GM12801 (cell line): ENCODE data around the gene YWHAB.

ENCODE experiments used
- CTCF ChIP-seq: IDR thresholded peaks from one replicate; pipeline ENCODE4 v1.5.1; 2011; ENCODE audit warnings: control low read depth; ENCODE audit not compliant: insufficient read length; ENCODE audit errors: extremely low read depth

YWHAB gene

GRCh38 chr20:44896583-44896982, 11.1 kb downstream of the YWHAB start:
- no peak for TF ChIP-seq CTCF

GRCh38 chr20:44897133-44897532, 11.6 kb downstream of the YWHAB start:
- no peak for TF ChIP-seq CTCF

GRCh38 chr20:44900231-44900854, 14.8 kb downstream of the YWHAB start:
- TF ChIP-seq CTCF: no peak

GRCh38 chr20:44901974-44902373, 16.5 kb downstream of the YWHAB start:
- no peak for TF ChIP-seq CTCF

- no peak for TF ChIP-seq CTCF
These were observed 18.9 kb downstream of the YWHAB start for GRCh38 chr20:44904377-44904776.

- no peak for TF ChIP-seq CTCF
These were observed 23.7 kb downstream of the YWHAB start for GRCh38 chr20:44908987-44909871.

- TF ChIP-seq CTCF: no peak
These were observed 24.6 kb downstream of the YWHAB start, which contains the start of gene PABPC1L for GRCh38 chr20:44909872-44910689. PABPC1L (plus strand) TSS chr20:44910060; CDS start chr20:44910144, 84 bp downstream.
